Measurements from ENCODE around the gene SORCS2.

DNA sequence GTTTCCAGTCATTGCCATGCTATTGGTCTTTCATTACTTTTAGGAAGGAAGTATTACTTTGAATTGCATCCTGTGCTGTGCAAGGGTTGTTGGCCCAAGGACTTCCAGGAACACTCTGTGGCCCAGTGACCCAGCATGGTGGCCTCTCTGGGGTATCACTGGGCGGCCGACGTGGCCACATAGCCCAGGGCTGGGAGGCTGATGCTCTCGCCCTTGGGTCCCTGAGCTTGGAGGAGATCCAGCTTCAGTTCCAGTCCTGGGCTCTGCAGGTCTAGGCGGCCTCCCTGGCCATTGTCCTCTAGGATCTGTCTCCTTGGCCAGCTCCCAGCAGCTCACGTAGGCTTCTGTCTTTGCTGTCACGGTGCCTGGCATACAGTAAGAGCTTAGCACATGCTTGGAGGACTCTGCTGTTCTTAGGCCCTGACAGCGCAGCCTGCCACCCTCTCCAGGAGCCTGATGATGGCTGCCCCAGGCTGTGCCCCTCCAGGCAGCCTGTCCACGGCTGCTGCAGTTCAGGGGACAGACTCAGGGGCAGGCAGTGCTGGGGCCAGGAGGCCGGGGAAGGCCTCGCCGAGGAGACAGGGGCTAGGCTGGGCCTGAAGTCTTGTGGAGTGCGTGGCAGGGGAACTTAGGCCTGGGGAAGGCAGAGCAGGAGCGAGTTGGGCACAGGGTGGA, 42.2 kb downstream of the SORCS2 start:
- TF ChIP-seq, protein P1, sequence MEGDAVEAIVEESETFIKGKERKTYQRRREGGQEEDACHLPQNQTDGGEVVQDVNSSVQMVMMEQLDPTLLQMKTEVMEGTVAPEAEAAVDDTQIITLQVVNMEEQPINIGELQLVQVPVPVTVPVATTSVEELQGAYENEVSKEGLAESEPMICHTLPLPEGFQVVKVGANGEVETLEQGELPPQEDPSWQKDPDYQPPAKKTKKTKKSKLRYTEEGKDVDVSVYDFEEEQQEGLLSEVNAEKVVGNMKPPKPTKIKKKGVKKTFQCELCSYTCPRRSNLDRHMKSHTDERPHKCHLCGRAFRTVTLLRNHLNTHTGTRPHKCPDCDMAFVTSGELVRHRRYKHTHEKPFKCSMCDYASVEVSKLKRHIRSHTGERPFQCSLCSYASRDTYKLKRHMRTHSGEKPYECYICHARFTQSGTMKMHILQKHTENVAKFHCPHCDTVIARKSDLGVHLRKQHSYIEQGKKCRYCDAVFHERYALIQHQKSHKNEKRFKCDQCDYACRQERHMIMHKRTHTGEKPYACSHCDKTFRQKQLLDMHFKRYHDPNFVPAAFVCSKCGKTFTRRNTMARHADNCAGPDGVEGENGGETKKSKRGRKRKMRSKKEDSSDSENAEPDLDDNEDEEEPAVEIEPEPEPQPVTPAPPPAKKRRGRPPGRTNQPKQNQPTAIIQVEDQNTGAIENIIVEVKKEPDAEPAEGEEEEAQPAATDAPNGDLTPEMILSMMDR (conservative IDR thresholded peaks at IDR 0.05; ENCODE audit: low read depth, low read length): no peak
- TF ChIP-seq EZH2 (IDR thresholded peaks at IDR 0.05; ENCODE audit: low read length, unreplicated experiment) (no peak), EZH2phosphoT487 (IDR thresholded peaks at IDR 0.05; ENCODE audit: borderline replicate concordance, low read length) (no peak)

Data from PC-3 (cell line).